Activated T-cell treated with anti-CD3 and anti-CD28 coated beads for 4 hours (primary cell): ENCODE results near the gene CHIC2.
A peak's percentile ranks its signal among the peaks of the same experiment; 100 is the strongest.
"Not testable (repeated sequence)": the region's sequence is repeated elsewhere in the genome, so short reads cannot be mapped to it uniquely, and the experiment has no call there.

Experiments used
- DNase-seq: peaks from one replicate; pipeline ENCODE4 v3.0.0-alpha.2; 2020

CHIC2 gene

DNA sequence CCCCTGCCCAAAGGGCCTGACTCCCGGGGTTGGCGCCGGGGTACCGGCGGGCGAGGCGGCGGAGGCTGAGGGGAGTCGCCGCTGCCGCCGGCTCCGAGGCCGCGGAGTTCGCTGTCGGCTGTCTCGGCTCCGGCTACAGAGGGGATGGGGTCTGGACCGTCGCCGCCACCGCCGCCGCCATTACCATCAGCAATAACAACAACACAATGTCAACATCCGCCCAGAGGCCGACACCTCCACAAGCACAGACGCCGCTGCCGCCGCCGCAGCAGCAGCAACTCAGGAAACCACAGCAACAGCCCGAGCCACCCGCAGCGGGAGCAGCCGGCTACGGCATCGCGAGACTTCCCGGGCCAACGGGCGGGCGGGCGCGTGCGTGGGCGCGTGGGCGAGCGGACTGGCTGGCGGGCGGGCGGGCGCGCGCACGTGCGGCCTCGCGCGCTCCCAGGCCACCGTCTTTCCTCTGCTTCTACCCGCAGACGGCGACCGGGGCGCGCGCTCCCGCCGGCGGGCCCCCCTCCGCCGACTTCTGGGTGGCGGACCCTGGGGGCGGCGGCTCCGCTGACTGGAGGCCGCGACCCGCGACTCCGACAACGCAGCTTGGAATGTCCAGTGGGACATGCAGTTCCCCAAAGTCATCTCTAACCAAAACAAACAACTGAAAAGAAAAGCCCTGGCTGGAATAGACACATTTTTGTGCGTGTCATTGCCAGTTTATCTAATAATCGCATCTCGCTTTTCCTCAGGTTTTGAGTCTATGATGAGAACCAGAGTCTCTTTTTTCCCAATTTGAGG, at the start of gene CHIC2:
Gene CHIC2, minus strand, starts transcription at position 289 of the 795 bp plus-strand sequence. CDS start 305 bp downstream, outside the sequence.
- peak; percentile 92 for DNase-seq

DNA sequence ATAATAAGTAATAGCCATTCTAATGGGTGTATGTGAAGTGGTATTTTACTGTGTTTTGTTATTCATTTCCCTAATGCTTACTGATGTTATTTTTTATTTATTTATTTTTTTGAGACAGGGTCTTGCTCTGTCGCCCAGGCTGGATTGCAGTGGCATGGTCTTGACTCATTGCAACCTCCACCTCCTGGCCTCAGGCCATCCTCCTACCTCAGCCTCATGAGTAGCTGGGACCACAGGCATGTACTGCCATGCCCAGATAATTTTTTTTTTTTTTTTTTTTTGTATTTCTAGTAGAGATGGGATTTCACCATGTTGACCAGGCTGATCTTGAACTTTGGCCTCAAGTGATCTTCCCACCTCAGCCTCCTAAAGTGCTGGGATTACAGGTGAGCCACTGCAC, 48.8 kb upstream of the CHIC2 start:
- DNase-seq = not testable (repeated sequence)

DNA sequence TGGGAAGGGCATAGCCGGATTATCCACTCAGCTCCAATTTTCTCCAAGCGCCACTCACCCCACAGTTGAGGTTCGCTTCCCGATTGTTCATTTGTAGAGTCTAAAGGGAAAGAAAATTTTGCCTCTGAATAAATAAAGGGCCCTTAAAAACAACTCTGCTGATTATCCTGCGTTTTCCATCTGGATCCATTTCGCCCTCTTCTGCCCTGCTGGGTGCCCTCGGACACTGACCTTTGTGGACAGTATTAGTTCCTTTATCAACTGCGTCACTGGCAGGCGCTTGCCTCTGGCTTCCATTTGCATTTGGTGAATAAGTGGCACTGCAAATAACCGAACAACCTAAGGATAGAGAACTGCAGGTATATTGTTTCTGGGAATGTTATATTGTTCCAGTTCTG, 45.6 kb upstream of the CHIC2 start:
- DNase-seq = no peak

DNA sequence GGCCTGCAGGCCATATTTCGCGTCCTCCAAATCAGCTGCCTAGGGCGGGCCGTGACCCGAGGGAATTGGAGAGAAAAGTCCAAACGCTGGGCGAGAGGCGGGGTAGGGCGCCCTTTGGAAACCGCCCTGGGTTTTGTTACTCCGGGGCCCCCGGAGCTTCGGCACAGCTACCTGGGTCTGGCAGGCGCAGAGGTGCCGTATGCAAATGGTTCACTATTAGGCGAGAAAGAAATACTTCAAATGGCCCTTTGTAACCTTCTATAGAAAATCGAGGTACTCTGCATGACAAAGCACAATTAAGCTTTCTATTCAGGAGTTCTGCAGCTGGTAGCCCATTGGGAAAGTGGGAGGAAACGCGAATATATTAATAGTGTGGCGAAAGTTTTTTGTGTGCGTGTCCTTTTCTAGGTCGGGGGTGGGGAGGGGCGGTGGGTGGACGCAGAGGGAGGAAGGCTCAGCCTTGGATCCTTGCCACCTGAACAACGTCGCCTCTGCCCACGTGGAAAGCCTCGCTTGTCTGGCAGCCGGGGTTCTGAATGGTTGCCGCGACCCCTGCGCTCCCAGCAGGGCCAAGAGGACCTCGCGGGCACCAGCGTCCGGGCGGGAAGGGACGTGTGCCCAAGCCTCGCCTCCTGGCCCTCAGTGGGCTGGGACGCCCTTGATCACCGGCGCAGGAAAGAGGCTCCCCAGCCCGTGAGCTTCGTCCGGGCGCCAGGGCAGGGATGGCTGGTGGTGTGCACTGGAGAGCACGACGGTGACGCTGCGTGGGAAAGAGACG, 45.0 kb upstream of the CHIC2 start:
- DNase-seq = no peak

DNA sequence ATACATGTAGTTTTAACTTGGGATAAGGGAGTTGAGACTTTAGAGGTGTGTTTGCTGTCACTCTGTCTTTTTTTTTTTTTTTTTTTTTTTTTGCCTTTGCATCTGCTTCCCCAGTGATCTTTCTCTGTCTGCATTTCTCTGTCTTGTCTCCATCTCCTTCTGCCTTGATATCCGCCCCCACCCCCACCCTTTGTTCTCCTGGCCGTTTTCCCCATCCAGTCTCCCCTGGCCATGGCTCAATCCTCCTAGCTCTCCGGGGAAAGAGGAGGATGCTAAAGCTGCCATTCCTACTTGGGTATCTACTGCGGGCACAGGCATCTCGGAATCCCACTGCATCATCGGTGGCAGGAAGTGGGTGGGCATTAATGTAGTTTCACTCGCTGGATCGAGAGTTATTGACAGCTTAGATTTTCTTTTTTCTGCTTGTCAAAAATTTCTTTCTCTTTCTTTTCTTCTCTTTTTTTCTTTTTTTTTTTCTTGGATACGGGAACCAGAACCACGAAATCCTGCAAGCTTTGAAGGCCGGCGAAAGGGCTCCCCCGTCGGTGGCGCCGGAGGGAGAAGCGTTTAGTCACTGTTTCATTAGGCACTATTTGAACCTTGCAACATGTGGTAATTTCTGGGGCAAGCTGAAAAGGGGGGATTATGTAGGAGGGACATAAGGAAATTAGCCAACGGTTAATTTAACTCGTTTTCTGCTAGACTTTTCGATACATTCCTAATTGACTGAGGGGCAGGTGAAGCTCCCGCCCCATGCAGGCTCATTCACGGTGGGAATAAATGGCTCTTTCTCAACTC, 43.7 kb upstream of the CHIC2 start:
- DNase-seq = no peak

DNA sequence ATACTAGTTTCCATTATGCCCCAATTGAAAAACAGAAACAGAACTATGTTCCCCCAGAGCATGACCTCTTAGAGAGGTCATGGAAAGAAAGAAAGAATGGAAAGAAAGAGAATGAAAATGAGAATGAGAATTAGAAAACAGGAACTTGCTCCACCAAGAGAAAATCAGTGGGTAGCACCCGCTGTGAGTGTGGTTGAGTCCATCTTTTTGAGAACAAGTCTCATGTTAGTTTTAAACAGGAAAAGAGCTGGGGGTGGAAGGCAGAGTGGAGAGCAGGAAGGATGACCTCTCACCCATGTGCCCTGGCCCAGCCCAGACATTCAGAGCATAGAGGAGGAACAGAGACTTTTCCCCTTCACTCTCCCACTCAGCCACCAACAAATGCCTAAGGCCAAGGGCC, 40.5 kb upstream of the CHIC2 start:
- DNase-seq = no peak

DNA sequence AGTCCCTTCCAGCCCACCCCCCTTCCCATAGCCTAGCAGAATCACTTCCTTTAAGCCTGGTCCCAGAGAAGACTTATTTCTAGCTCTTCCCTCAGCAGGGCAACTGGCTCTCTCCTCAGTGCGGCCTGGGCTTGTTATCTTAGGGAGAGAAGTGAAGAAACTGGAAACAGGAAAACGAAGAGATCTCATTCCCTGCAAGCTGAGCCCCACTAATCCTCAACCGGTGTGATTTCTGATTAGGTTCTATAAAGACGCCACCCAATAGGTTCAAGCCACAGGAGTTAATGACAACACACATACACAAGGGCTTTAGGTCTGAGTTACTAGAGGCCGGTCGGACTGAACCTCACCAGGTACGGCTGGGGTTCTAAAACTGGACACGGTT, 38.8 kb upstream of the CHIC2 start:
- DNase-seq = no peak

DNA sequence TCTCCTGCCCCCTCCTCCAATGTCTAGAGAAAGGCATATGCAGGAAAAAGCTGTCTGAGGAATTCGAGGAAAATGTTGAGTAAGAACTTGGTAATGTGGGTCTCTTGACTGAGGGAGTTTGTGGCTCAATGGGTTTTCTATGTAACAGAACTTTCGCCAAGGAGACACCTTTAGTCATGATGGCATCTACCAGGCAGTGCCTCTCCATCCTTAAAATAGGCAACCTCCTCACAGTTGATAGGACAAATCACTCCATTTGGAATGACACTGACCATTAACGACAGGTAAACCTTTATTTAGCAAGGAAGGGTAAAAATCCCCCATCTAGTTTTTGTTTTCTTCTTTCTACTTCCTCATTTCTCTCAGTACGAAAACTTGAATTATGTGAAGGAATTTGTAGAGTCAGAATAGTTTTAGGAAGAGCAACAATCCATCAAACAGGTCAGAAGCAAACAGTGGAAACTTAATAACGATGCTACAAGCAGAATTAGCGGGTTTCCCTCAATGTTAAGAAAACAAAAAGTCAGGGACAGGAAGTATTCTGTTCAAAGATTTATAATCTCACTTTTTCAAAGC, 38.2 kb upstream of the CHIC2 start:
- no peak for DNase-seq

DNA sequence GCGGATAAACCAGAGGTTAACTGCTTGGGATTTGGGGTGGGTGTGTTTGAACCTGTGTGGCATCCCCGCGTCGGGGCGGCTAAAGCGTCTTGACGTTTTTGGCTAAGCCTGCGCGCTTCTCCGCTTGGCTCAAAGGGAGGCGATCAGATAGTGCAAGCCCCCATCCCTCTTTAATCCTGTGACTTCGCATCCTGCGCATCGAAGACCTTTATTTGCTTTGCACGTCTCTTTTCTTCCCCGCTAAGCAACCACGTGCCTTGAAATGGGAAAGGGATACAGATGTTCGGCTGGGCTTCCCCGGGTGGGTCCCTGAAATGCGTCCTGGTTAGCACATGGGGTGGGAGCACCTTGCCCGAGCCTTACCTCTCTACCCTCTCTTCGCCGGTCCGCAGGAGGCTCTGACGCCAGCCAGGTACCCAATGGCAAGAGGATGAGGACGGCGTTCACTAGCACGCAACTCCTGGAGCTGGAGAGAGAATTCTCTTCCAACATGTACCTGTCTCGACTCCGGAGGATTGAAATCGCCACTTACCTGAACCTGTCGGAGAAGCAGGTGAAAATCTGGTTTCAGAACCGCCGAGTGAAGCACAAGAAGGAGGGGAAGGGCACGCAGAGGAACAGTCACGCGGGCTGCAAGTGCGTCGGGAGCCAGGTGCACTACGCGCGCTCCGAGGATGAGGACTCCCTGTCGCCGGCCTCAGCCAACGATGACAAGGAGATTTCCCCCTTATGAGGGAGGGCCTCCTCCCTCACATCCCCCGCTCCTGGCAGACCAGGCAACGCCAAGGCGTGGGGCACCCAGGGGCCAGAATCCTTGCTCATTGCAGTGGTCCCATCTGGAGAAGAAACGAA, 37.0 kb upstream of the CHIC2 start:
- DNase-seq = no peak

DNA sequence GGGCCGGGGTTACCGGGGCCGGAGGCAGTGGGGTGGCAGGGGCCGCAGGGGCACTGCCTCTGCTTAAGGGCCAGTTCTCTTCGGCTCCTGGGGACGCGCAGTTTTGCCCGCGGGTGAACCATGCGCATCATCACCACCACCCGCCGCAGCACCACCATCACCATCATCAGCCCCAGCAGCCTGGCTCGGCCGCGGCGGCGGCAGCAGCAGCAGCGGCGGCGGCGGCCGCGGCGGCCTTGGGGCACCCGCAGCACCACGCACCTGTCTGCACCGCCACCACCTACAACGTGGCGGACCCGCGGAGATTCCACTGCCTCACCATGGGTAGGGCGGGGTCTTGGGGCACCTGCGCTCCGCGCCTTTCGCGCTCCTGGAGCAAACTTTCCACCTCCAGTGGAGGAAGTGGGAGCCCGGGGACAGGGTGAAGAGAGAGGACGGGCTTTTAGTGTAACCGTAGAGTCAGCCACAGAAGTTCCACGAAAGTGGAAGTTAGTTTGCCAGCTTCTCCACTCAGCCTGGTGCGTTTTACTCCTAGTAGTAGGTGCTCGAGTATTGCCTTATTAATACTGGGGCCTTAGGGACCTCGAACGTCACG, 36.3 kb upstream of the CHIC2 start:
- no peak for DNase-seq

DNA sequence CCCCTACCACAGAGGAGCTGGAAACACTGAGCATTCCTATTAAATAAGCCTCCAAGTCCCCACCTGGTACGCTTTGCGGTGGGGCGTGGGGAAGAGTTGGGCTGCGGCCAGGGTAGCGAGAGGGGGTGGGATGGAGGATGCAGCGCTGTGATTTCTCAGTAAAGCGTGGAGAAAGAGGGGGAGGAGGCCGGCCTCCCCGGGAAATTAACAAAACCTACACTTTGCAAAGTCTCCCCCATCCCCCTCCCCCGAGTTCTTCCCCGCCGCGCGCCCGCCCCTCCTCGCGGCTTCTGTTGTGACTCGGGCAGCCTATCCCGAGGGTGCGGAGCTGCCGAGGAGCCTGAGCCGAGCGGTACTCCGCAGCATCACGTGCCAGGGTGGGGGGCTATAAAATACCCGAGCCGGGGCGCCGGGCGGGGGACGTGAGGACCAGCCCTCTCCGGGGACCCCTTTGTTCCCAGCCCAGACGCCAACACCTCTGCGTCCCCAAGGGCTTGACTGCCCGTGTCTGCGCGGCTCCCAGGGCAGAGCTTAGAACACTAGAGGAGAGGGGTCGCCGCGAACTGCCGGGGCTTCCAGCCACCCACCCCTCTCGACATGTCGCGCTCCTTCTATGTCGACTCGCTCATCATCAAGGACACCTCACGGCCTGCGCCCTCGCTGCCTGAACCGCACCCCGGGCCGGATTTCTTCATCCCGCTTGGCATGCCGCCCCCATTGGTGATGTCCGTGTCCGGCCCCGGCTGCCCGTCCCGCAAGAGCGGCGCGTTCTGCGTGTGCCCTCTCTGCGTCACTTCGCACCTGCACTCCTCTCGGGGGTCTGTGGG, 35.6 kb upstream of the CHIC2 start, which contains the start of gene GSX2:
Gene GSX2, plus strand, starts transcription at position 416 of the 827 bp plus-strand sequence. Its CDS starts 182 bp downstream, at position 598.
- no peak for DNase-seq

DNA sequence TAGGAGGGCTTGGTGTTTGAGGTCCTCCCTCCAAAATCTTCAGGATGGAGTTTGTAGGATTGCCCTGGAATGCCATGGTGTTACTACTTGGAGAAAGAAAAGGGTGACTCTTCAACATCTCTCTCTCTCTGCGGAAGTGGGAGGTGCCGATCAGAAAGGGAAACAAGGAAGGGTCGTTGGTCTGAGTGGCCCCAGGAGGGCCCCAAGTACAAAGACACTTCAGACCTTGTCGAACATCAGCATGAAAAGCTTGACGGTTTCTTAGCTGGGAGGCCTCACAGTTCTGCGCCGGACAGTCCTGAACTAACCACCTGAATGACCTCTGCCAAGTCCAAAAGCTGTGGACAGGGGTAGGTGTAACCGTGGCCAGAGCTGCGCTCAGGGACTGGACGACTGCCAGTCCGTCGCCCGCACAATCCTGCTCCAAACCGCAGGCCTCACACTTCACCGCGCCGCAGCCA, 34.9 kb upstream of the CHIC2 start:
- no peak for DNase-seq

DNA sequence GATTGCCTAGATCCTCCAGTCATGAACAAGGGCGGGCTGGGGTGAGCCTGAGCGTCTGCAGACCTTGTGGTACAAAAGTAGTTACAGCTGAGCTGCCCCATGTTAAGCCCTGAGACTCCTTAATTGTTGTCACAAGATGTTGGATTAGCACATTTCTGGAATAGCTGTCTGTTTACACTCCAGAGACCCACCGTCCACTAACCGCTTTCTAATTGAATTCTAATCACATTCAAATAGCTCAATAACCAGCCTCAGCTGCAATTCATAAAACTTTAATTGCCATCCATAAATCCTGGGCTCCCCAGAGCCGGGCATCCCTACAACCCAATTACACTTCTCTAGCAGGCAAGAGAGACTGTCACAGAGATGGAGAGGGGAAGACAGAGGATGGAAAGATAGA, 34.0 kb upstream of the CHIC2 start:
- DNase-seq = no peak

DNA sequence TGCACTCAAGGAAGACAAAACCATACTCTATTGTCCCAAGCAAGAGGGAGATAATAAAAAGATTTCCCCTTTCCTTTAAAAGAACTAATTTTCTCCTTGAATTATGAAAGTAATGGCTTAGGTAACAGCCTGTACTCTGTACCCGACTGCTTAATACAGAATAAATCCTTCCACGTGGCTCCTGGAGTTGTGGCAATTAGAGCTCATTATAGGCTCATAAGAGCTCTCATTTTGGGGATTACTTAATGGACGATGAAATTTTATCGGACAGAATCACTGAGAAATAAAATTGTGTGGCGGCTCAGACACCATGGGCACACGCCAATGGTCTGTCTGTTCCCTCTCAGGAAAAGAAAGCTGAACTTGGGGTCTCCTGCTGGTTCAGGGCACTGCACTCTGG, 32.7 kb upstream of the CHIC2 start:
- no peak for DNase-seq

DNA sequence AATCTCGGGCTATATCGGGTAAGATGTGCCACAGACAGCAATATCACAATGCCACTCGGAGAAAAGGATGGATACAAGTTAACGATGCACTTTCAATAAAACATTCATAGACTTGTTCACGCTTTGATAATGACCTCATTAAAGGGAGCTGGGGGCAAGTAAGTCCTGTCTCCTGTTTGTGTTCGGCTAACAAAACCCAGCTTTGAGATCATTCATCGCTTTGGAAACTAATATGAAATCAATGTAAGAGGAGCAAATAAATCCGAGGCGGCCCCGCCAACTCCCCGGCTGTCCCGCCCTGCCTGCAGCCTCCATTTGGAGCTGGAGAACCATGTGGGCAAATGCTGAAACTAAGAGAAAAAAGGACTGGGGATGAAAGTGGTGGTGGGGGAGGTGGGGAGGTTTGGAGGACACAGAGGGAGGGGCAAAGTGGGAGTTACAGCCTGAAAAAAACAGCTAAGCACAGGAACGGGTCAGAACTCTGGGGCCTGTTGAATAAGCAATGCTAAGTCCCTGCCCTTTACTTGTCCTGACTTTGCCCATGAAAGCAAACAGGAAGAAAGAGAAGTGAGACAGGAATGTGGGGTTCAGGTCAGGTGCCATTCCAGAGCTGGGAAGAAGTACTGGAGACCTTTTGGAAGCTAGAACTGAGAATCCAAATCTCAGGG, 32.0 kb upstream of the CHIC2 start:
- no peak for DNase-seq

DNA sequence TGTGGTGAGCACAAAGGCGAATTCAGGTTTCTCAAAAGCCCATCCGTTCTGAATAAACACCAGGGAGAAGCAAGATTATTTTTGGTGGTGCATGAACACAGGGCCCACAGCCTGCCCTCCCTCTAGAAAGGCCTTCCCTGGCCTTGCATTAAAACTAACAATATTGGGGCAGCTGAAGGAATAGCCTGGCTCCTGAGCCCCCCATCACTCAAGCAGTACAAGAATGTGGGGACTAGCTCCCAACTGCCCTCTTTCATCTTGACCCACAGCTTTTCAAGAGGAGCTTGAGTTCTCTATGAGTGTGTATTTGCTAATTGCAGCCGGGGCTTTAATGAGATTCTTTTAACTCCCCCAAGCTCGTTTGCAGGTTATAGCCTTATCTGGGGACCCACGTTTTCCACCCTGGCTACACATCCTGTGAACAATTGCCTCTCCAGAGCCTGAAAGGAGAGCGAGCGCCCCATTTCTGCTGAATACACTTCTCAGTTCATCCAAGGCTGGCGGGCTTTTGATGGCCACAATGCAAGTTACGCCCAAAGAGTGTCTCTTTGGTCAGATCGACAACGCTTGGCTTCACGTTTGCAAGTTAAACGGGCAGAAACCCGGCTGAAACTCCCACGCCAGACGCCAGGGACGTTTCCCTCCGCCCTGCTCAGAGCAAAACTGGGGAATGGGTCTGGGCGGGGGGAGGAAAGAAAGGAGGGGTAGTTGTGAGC, 30.9 kb upstream of the CHIC2 start:
- DNase-seq = no peak

DNA sequence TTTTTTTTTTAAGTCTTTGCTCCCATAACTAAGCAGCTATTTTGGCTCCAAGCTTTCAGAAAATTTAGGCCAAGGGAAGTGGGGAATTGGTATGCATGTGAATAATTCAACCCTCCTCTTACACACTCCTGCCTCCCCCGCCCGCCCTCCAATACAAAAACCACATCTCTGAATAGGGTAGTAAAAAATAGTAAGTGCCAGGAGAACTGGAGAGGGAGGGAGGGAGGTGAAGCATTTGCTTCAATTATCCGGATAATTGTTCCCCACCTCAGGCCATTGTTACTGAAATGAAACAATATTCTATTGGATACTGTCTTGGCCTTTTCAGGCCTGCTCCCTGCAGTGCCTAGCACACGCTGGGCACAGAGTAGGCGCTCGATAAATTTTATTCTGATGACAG, 30.0 kb upstream of the CHIC2 start:
- no peak for DNase-seq

DNA sequence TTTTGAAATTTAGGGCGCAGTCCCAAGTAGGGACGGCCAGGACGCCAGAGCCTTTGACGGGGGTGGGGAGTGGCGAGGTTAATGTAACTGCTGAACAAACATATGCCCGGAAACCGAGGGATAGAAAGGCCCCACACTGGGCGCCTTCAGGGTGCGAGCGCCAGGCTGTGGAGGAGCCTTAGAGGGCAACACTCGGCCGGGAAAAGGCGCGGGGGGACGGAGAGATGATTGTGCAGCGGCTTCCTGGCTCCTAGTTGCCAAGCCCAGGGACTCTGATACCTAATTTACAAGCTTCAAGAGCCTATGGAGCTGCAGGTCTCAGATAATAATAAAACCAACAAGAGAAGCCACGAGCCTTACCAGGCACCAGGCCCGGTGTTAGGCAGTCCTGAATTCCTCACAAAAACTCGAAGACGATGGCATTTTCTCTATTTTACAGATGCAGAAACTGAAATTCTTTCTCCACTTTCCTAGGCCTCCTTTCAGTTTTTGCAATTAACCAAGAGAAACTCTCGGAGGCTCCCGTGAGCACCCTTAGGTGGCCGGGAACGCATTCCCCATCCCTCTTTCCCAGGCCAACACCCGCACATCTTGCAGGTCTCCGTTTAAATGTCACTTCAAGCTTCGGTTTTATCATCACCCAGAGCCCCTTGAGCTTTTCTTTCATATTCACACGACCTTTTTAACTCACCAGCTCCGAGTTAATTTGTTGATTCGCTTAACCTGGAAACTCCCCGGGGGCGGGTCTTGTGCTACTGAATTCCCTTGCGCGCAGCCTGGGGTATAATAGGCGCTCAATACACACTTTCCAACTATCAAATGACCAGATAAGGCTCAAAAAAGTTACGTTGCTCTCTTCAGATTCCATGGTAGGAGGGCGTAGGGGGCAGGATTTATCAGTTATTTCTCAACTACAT, 29.2 kb upstream of the CHIC2 start:
- DNase-seq = peak; percentile 30
